Smooth muscle cell (in vitro differentiated cells): ENCODE results near the gene PKM. TPM values are rescaled to one million over a fixed set of nuclear protein-coding genes. Genes with fewer than 3 reads are reported as not detected.

Experiments used
- DNase-seq: peaks from one replicate; lab custom pipeline; 2025; ENCODE audit not compliant: unreplicated experiment; lab: John Stamatoyannopoulos, UW
- H2AFZ ChIP-seq: fragments of 200-600 bp; sonication (generic); 2 replicates; pipeline ENCODE4 v1.6.0; 2016; ENCODE audit warnings: antibody characterized with exemption, low read depth, mild to moderate bottlenecking
- H3F3A ChIP-seq: fragments of 200-600 bp; sonication (generic); 2 replicates; pipeline ENCODE4 v1.6.0; 2017; ENCODE audit warnings: antibody characterized with exemption, low read depth
- H3K27ac ChIP-seq: fragments of 200-600 bp; sonication (generic); 2 replicates; pipeline ENCODE4 v1.5.1; 2016; ENCODE audit warnings: low read depth, mild to moderate bottlenecking
- H3K27me3 ChIP-seq: fragments of 200-600 bp; sonication (generic); 2 replicates; pipeline ENCODE4 v1.6.1; 2016; ENCODE audit warnings: low read depth, mild to moderate bottlenecking
- H3K36me3 ChIP-seq: fragments of 200-600 bp; sonication (generic); 2 replicates; pipeline ENCODE4 v1.5.1; 2016; ENCODE audit warnings: low read depth
- H3K4me1 ChIP-seq: fragments of 200-600 bp; sonication (generic); 2 replicates; pipeline ENCODE4 v1.5.1; 2016; ENCODE audit warnings: low read depth
- H3K4me2 ChIP-seq: fragments of 200-600 bp; sonication (generic); 2 replicates; pipeline ENCODE4 v1.6.0; 2016; ENCODE audit warnings: mild to moderate bottlenecking
- H3K4me3 ChIP-seq: fragments of 200-600 bp; sonication (generic); 2 replicates; pipeline ENCODE4 v1.5.1; 2016; ENCODE audit warnings: mild to moderate bottlenecking
- H3K79me2 ChIP-seq: fragments of 200-600 bp; sonication (generic); 2 replicates; pipeline ENCODE4 v1.6.0; 2016; ENCODE audit warnings: low read depth, mild to moderate bottlenecking
- H3K9ac ChIP-seq: fragments of 200-600 bp; sonication (generic); 2 replicates; pipeline ENCODE4 v1.6.0; 2016; ENCODE audit warnings: low read depth
- H3K9me3 ChIP-seq: fragments of 200-600 bp; sonication (generic); replicated peaks from 2 replicates; pipeline ENCODE4 v1.5.1; 2016; ENCODE audit warnings: low read depth
- H4K20me1 ChIP-seq: fragments of 200-600 bp; sonication (generic); 2 replicates; pipeline ENCODE4 v1.6.0; 2016; ENCODE audit warnings: low read depth
- CTCF ChIP-seq: fragments of 200-600 bp; sonication (generic); IDR thresholded peaks from 2 replicates; pipeline ENCODE4 v1.5.1; 2017; ENCODE audit warnings: borderline replicate concordance, mild to moderate bottlenecking, antibody characterized with exemption; ENCODE audit not compliant: insufficient read depth, poor library complexity, severe bottlenecking
- WGBS: methylation state at CpG from one replicate; pipeline ENCODE4 v1.1.7; 2016; ENCODE audit warnings: low lambda C conversion rate; 5-methylcytosine and 5-hydroxymethylcytosine counted together
- polyA plus RNA-seq: library from polyadenylated mRNA; unstranded; fragments of >200 nt; fragmentation: Nextera tagmentation; extraction: Ambion mirVana; gene quantifications from 2 replicates; pipeline ENCODE4 v1.2.1, GENCODE V29; 2016
- total RNA-seq: library from RNA; depleted of rRNA; stranded (reverse); fragments of >200 nt; gene quantifications from 2 replicates; pipeline ENCODE4 v1.2.3, GENCODE V29; 2014

PKM gene
- total and polyA plus RNA-seq, 2 experiments from 2014 or later = 1,125 to 1,598 TPM

DNA sequence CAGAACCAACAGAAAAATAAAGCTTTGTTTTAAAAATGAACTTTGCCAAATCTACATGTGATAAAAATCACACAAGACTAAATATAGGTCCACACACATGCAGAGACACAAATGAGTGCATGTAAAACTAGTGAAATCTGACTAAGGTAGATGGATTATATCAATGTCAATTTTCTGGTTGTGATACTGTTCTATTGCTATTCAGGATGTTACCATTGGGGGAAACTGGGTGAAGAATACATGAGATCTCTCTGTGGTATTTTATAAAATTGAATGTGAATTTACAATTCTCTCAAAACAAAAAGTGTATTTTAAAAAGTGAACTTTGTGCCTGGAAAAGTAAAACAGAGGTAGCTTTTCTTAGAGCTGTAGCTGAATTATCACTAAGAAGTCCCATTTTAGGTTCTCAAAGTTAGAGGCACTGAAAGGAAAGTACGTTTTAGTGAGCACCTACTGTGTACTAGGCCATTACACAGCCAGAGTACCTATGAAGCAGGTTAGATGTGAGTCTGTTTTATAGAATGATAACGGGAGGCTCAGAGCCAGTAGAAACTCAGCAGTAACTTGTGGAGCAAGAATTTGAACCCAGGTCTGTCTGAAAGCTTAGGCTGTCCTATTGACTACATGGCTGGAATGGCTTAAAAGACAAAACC, 41.6 kb downstream of the PKM start:
- DNase-seq = no peak
- Histone ChIP-seq H3K4me1 (no peaks in the 10 kb centered on the region), H3K79me2 (no peaks in the 10 kb centered on the region), H3K36me3 (no peaks in the 10 kb centered on the region), H2AFZ (no peak overlapping the region), H3K4me2 (no peak overlapping the region), H3K27ac (no peak overlapping the region), H4K20me1 (no peaks in the 10 kb centered on the region), H3K9ac (no peak overlapping the region), H3K4me3 (no peak overlapping the region), H3K27me3 (peaks cover 24% of the 10 kb centered on the region), H3F3A (no peaks in the 10 kb centered on the region), H3K9me3 (no peaks in the 10 kb centered on the region)
- no peak for TF ChIP-seq CTCF
- WGBS = 95% methylated on average over 2 of the region's 2 CpGs

GRCh38 chr15:72184165-72184811, 46.7 kb downstream of the PKM start:
- 9% methylated on average over 30 of the region's 34 CpGs for WGBS

GRCh38 chr15:72183781-72184164, 47.2 kb downstream of the PKM start:
- H4K20me1 ChIP-seq = no peaks in the 10 kb centered on the region
- no peak overlapping the region for H3K9ac ChIP-seq
- no peak overlapping the region for H2AFZ ChIP-seq
- peaks cover 33% of the 10 kb centered on the region for H3K27me3 ChIP-seq
- 44% methylated on average over 12 of the region's 12 CpGs for WGBS
- H3K27ac ChIP-seq = no peak overlapping the region
- H3K4me3 ChIP-seq = peak overlapping the region; percentile 39
- H3K4me2 ChIP-seq = peak overlapping the region; percentile 85
- no peaks in the 10 kb centered on the region for H3F3A ChIP-seq
- TF ChIP-seq CTCF = no peak
- DNase-seq = no peak
- H3K36me3 ChIP-seq = no peaks in the 10 kb centered on the region
- H3K4me1 ChIP-seq = peaks cover 7% of the 10 kb centered on the region
- no peaks in the 10 kb centered on the region for H3K79me2 ChIP-seq
- H3K9me3 ChIP-seq = no peaks in the 10 kb centered on the region

More at GRCh38 chr15:72184165-72184811, 46.7 kb downstream of the PKM start:
- Histone ChIP-seq H3K4me1 (peaks cover 7% of the 10 kb centered on the region), H3K9ac (no peak overlapping the region), H3K36me3 (no peaks in the 10 kb centered on the region), H3K27me3 (peaks cover 33% of the 10 kb centered on the region), H3K4me3 (peak overlapping the region; percentile 39), H3K27ac (no peak overlapping the region), H3K9me3 (no peaks in the 10 kb centered on the region), H3K4me2 (peak overlapping the region; percentile 85), H2AFZ (no peak overlapping the region), H3F3A (no peaks in the 10 kb centered on the region), H3K79me2 (no peaks in the 10 kb centered on the region), H4K20me1 (no peaks in the 10 kb centered on the region)
- no peak for DNase-seq
- TF ChIP-seq CTCF = no peak
